Omental fat pad (tissue), 4 donors: ENCODE results near the gene MBP. TPM values are rescaled to one million over a fixed set of nuclear protein-coding genes. Genes with fewer than 3 reads are reported as not detected.
A peak's percentile ranks its signal among the peaks of the same experiment; 100 is the strongest.

Experiments
- ATAC-seq: fragments of 150-250 bp; one replicate; pipeline ENCODE4 v1.9.1; 2016; ENCODE audit warnings: mild to moderate bottlenecking, moderate library complexity; ENCODE audit not compliant: low FRiP score
- DNase-seq: peaks from one replicate; pipeline ENCODE4 v3.0.0-alpha.2; 2019; ENCODE audit warnings: low spot score
- total RNA-seq, 4 donors: library from RNA; depleted of rRNA; stranded (reverse); fragments of >200 nt; gene quantifications; one replicate each; pipeline ENCODE4 v1.1.0, GENCODE V29; 2016
- TF ChIP-seq, protein P1 (sequence below), 3 donors: fragments of 450-650 bp; IDR thresholded peaks; one replicate each; pipeline ENCODE4 v1.5.1; 2016 to 2017; ENCODE audit warnings: antibody characterized with exemption in 3 of 3, mild to moderate bottlenecking in 3 of 3, moderate library complexity in 2 of 3

MBP gene
- 10 to 100 TPM; 27.4 to 50.9 (median 36.0) TPM for total RNA-seq

- TF ChIP-seq, protein P1, sequence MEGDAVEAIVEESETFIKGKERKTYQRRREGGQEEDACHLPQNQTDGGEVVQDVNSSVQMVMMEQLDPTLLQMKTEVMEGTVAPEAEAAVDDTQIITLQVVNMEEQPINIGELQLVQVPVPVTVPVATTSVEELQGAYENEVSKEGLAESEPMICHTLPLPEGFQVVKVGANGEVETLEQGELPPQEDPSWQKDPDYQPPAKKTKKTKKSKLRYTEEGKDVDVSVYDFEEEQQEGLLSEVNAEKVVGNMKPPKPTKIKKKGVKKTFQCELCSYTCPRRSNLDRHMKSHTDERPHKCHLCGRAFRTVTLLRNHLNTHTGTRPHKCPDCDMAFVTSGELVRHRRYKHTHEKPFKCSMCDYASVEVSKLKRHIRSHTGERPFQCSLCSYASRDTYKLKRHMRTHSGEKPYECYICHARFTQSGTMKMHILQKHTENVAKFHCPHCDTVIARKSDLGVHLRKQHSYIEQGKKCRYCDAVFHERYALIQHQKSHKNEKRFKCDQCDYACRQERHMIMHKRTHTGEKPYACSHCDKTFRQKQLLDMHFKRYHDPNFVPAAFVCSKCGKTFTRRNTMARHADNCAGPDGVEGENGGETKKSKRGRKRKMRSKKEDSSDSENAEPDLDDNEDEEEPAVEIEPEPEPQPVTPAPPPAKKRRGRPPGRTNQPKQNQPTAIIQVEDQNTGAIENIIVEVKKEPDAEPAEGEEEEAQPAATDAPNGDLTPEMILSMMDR (IDR thresholded peaks at IDR 0.05): no peak
- ATAC-seq (peak; percentile 31), DNase-seq (no peak)
Observed at GRCh38 chr18:77132369-77133050, at the start of gene MBP. Gene MBP, minus strand, starts transcription at chr18:77132783. Its CDS starts 27,522 bp downstream, at chr18:77105261.

DNA sequence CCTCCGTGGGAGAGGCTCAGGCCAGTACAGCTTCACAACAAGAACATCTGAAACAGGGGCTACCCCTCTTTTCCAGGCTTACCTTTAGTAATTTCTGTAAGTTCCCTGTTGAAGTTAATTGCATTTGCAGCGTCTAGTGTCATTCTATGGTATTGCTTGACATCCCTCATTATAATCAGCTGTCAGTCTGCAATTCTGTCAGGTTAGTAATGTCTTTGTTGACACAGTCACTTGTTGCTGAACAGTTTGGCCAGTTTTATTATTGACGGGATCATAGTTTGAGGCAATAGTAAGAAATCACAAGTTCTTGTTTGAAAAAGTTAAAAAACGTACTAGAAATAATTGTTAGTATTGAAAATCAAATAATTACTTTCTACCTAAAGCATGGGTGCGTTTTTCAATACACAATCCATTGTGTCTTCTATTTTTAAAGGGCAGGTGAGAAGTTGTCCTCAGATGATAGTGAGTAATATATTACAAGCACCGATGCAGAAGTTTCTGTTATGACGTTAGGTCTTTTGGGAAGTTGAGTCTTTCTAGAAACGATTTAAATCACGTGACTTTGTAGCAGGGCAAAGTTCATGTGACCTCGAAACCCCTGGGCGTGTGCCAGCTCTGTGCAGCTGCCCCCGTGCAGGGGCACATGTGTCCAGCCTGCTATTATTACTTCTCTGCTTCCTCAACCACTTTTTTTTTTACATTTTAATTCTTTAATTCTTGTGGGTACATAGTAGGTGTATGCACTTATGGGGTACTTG lies 49.5 kb upstream of the MBP start:
- DNase-seq: no peak
- TF ChIP-seq, protein P1 (IDR thresholded peaks at IDR 0.05): no peak
- ATAC-seq: no peak

- TF ChIP-seq, protein P1 (IDR thresholded peaks at IDR 0.05): no peak
- ATAC-seq (no peak), DNase-seq (no peak)
Observed at GRCh38 chr18:77178559-77178958, 46.0 kb upstream of the MBP start.

- ATAC-seq (no peak), DNase-seq (no peak)
- TF ChIP-seq, protein P1 (IDR thresholded peaks at IDR 0.05): no peak
Observed at GRCh38 chr18:77177009-77177408, 44.4 kb upstream of the MBP start.

GRCh38 chr18:77173275-77174030 lies 40.9 kb upstream of the MBP start:
- no peak for ATAC-seq
- TF ChIP-seq, protein P1 (IDR thresholded peaks at IDR 0.05): no peak
- no peak for DNase-seq

- no peak for DNase-seq
- TF ChIP-seq, protein P1 (IDR thresholded peaks at IDR 0.05): no peak
- ATAC-seq: no peak
Observed at GRCh38 chr18:77170890-77171410, 38.4 kb upstream of the MBP start.
